ENCODE measurements around the gene TTYH2.

DNA sequence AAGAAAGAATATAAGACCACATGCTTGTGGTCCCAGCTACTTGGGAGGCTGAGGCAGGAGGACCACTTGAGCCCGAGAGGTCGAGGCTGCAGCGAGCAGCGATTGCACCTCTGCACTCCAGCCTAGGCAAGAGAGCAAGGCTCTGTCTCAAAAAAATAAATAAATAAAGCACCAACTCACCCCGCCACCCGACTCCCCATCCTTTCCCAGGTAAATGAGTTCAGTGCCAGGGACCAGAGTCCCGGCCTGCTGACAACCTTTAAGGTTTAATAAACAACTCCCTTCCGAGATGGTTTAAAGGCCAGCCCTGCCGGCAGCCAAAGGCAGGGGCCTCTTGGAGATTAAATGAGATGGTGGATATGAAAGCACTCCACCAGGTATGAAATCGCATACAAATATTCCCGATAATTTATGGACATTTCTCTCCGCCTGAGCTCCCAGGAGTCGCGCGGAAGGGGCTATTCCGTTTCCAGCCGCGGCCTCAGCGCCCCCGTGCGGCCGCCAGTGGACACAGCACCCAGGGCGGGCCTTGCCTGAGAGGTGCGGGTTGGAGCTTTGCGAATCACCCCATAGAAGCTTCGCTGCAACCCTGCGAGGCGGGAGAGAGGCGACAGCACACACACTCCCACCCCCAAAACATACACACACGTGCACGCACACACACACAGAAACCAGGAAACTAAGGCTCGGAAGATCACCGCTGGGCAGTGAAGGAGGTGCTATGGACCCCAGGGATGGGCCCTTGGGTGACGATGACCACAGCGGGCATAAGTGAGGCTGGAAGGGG lies 13.9 kb upstream of the TTYH2 start:
- TF ChIP-seq EZH2 (IDR thresholded peaks at IDR 0.05; ENCODE audit: borderline replicate concordance, insufficient read depth, low read depth, low read length, poor library complexity, severe bottlenecking), result no peak
- TF ChIP-seq, protein P1, sequence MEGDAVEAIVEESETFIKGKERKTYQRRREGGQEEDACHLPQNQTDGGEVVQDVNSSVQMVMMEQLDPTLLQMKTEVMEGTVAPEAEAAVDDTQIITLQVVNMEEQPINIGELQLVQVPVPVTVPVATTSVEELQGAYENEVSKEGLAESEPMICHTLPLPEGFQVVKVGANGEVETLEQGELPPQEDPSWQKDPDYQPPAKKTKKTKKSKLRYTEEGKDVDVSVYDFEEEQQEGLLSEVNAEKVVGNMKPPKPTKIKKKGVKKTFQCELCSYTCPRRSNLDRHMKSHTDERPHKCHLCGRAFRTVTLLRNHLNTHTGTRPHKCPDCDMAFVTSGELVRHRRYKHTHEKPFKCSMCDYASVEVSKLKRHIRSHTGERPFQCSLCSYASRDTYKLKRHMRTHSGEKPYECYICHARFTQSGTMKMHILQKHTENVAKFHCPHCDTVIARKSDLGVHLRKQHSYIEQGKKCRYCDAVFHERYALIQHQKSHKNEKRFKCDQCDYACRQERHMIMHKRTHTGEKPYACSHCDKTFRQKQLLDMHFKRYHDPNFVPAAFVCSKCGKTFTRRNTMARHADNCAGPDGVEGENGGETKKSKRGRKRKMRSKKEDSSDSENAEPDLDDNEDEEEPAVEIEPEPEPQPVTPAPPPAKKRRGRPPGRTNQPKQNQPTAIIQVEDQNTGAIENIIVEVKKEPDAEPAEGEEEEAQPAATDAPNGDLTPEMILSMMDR (IDR thresholded peaks at IDR 0.05), result peak; percentile 86
